ENCODE measurements around the gene DPPA3. TPM values are rescaled to one million over a fixed set of nuclear protein-coding genes. Genes with fewer than 3 reads are reported as not detected.
"Not testable (repeated sequence)": the region's sequence is repeated elsewhere in the genome, so short reads cannot be mapped to it uniquely, and the experiment has no call there.

The DPPA3 gene
- total and polyA plus RNA-seq, 2 donors (not counting 1 experiment from before 2014, with no cell fraction given) = not detected

DNA sequence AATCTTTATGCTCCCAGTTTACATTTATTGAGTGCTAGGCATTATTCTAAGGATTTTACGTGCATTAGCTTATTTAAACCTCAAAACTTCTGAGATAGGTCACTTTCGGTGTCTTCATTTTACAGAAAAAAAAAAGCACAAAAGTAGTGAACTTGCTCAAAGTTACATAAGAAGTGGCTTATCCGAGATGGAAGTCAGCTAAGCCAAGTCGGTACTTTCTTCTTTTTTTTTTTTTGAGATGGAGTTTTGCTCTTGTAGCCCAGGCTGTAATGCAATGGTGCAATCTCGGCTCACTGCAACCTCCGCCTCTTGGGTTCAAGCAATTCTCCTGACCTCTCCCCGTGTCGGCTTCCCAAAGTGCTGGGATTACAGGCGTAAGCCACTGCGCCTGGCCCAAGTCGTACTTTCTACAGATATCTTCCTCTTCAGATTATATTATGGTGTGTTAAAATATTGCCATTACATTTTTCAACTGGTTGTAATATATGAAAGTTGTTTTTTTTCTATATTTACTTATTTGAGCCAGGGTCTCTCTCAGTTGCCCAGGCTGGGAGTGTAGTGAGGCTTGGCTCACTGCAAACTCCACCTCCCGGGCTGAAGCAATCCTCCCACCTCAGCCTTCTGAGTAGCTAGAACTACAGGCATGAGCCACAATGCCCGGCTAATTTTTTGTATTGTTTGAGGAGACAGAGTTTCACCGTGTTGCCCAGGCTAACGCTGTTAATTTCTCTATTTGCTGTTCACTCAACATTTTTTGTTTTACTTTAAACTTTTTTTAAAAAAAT lies 8.9 kb downstream of the DPPA3 start:
- Histone ChIP-seq H3K27ac (ENCODE audit: insufficient read depth, low read length) (no peak overlapping the region), H4K20me1 (ENCODE audit: control insufficient read depth, extremely low read depth, insufficient read depth, low read length) (no peaks in the 10 kb centered on the region), H3K79me2 (ENCODE audit: control insufficient read depth, insufficient read depth, low read length) (no peaks in the 10 kb centered on the region), H3K27me3 (ENCODE audit: control insufficient read depth, insufficient read depth, low read length) (no peaks in the 10 kb centered on the region), H3K4me2 (ENCODE audit: extremely low read depth, insufficient read depth, low read length) (no peak overlapping the region), H3K4me3 (replicated peaks in 1 of 4; ENCODE audit: control extremely low read depth in 1 of 4, insufficient read depth in 1 of 4, low read depth in 3 of 4, low read length in 4 of 4) (no peak overlapping the region), H3K4me1 (ENCODE audit: control insufficient read depth, extremely low read depth, insufficient read depth, low read length) (no peaks in the 10 kb centered on the region), H2AFZ (ENCODE audit: low read length) (no peak overlapping the region), H3K9me3 (ENCODE audit: control insufficient read depth, insufficient read depth, low read depth, low read length) (no peaks in the 10 kb centered on the region), H3K9ac (ENCODE audit: insufficient read depth, low read length) (no peak overlapping the region), H3K36me3 (ENCODE audit: control insufficient read depth, insufficient read depth, low read length) (no peaks in the 10 kb centered on the region)
- TF ChIP-seq CTCF (conservative IDR thresholded peaks at IDR 0.05 in 1 of 2, IDR thresholded peaks at IDR 0.05 in 1 of 2; ENCODE audit: low read depth in 1 of 2, low read length in 2 of 2) (no peak), EZH2 (IDR thresholded peaks at IDR 0.05; ENCODE audit: low read length, missing control alignments) (no peak)
- no peak for DNase-seq (ENCODE audit: low read depth in 2 of 2)

GRCh38 chr12:7723926-7724325 lies 12.7 kb downstream of the DPPA3 start:
- Histone ChIP-seq H3K27ac (ENCODE audit: insufficient read depth, low read length) (no peak overlapping the region), H3K9ac (ENCODE audit: insufficient read depth, low read length) (no peak overlapping the region), H4K20me1 (ENCODE audit: control insufficient read depth, extremely low read depth, insufficient read depth, low read length) (no peaks in the 10 kb centered on the region), H3K79me2 (ENCODE audit: control insufficient read depth, insufficient read depth, low read length) (no peaks in the 10 kb centered on the region), H3K4me1 (ENCODE audit: control insufficient read depth, extremely low read depth, insufficient read depth, low read length) (no peaks in the 10 kb centered on the region), H3K9me3 (ENCODE audit: control insufficient read depth, insufficient read depth, low read depth, low read length) (no peaks in the 10 kb centered on the region), H3K4me2 (ENCODE audit: extremely low read depth, insufficient read depth, low read length) (no peak overlapping the region), H2AFZ (ENCODE audit: low read length) (no peak overlapping the region), H3K36me3 (ENCODE audit: control insufficient read depth, insufficient read depth, low read length) (no peaks in the 10 kb centered on the region), H3K27me3 (ENCODE audit: control insufficient read depth, insufficient read depth, low read length) (no peaks in the 10 kb centered on the region), H3K4me3 (replicated peaks in 1 of 4; ENCODE audit: control extremely low read depth in 1 of 4, insufficient read depth in 1 of 4, low read depth in 3 of 4, low read length in 4 of 4) (no peak overlapping the region)
- TF ChIP-seq EZH2 (IDR thresholded peaks at IDR 0.05; ENCODE audit: low read length, missing control alignments) (no peak), CTCF (conservative IDR thresholded peaks at IDR 0.05 in 1 of 2, IDR thresholded peaks at IDR 0.05 in 1 of 2; ENCODE audit: low read depth in 1 of 2, low read length in 2 of 2) (no peak)
- DNase-seq (ENCODE audit: low read depth in 2 of 2) = no peak

- no peaks in the 10 kb centered on the region for H3K9me3 ChIP-seq (ENCODE audit: control insufficient read depth, insufficient read depth, low read depth, low read length)
- no peak overlapping the region for H3K27ac ChIP-seq (ENCODE audit: insufficient read depth, low read length)
- H3K4me3 ChIP-seq (replicated peaks in 1 of 4; ENCODE audit: control extremely low read depth in 1 of 4, insufficient read depth in 1 of 4, low read depth in 3 of 4, low read length in 4 of 4) = no peak overlapping the region
- no peak overlapping the region for H2AFZ ChIP-seq (ENCODE audit: low read length)
- H4K20me1 ChIP-seq (ENCODE audit: control insufficient read depth, extremely low read depth, insufficient read depth, low read length) = no peaks in the 10 kb centered on the region
- H3K36me3 ChIP-seq (ENCODE audit: control insufficient read depth, insufficient read depth, low read length) = no peaks in the 10 kb centered on the region
- no peaks in the 10 kb centered on the region for H3K79me2 ChIP-seq (ENCODE audit: control insufficient read depth, insufficient read depth, low read length)
- H3K27me3 ChIP-seq (ENCODE audit: control insufficient read depth, insufficient read depth, low read length) = no peaks in the 10 kb centered on the region
- no peak overlapping the region for H3K9ac ChIP-seq (ENCODE audit: insufficient read depth, low read length)
- DNase-seq (ENCODE audit: low read depth in 2 of 2) = no peak
- H3K4me2 ChIP-seq (ENCODE audit: extremely low read depth, insufficient read depth, low read length) = no peak overlapping the region
- TF ChIP-seq EZH2 (IDR thresholded peaks at IDR 0.05; ENCODE audit: low read length, missing control alignments) (no peak), CTCF (conservative IDR thresholded peaks at IDR 0.05 in 1 of 2, IDR thresholded peaks at IDR 0.05 in 1 of 2; ENCODE audit: low read depth in 1 of 2, low read length in 2 of 2) (no peak)
- no peaks in the 10 kb centered on the region for H3K4me1 ChIP-seq (ENCODE audit: control insufficient read depth, extremely low read depth, insufficient read depth, low read length)
Measured at GRCh38 chr12:7729746-7730145, 18.5 kb downstream of the DPPA3 start.

GRCh38 chr12:7730984-7731383 lies 19.8 kb downstream of the DPPA3 start:
- not testable (repeated sequence) for H3K4me1 ChIP-seq (ENCODE audit: control insufficient read depth, extremely low read depth, insufficient read depth, low read length); H3K36me3 ChIP-seq (ENCODE audit: control insufficient read depth, insufficient read depth, low read length); H3K79me2 ChIP-seq (ENCODE audit: control insufficient read depth, insufficient read depth, low read length); H3K4me3 ChIP-seq (replicated peaks in 1 of 4; ENCODE audit: control extremely low read depth in 1 of 4, insufficient read depth in 1 of 4, low read depth in 3 of 4, low read length in 4 of 4); H3K27me3 ChIP-seq (ENCODE audit: control insufficient read depth, insufficient read depth, low read length); DNase-seq (ENCODE audit: low read depth in 2 of 2); H3K9me3 ChIP-seq (ENCODE audit: control insufficient read depth, insufficient read depth, low read depth, low read length); H3K4me2 ChIP-seq (ENCODE audit: extremely low read depth, insufficient read depth, low read length); H2AFZ ChIP-seq (ENCODE audit: low read length); H3K9ac ChIP-seq (ENCODE audit: insufficient read depth, low read length); H3K27ac ChIP-seq (ENCODE audit: insufficient read depth, low read length); H4K20me1 ChIP-seq (ENCODE audit: control insufficient read depth, extremely low read depth, insufficient read depth, low read length)
